Skin of body (tissue), 2 donors: ENCODE data around the gene LRRC4C. TPM values are rescaled to one million over a fixed set of nuclear protein-coding genes. Genes with fewer than 3 reads are reported as not detected.

Experiments used
- DNase-seq: peaks from one replicate; lab custom pipeline; 2025; lab: John Stamatoyannopoulos, UW
- total RNA-seq: library from RNA; depleted of rRNA; stranded (reverse); fragments of >200 nt; gene quantifications from one replicate; pipeline ENCODE4 v1.2.3, GENCODE V29; 2014

The LRRC4C gene
- total RNA-seq, 1 donor from 2014 or later = 4.2 TPM

GRCh38 chr11:41254966-41255365, 204.5 kb downstream of the LRRC4C start:
- no peak for DNase-seq

- peak; percentile 45 for DNase-seq
These were observed 209.0 kb downstream of the LRRC4C start for GRCh38 chr11:41250408-41250935.

GRCh38 chr11:41247621-41248020, 211.8 kb downstream of the LRRC4C start:
- DNase-seq = no peak

GRCh38 chr11:41246399-41246745, 213.1 kb downstream of the LRRC4C start:
- DNase-seq = no peak

- DNase-seq = no peak
These were observed 213.6 kb downstream of the LRRC4C start for GRCh38 chr11:41245704-41246398.

GRCh38 chr11:41245184-41245583, 214.3 kb downstream of the LRRC4C start:
- DNase-seq = no peak

- DNase-seq = no peak
These were observed 222.1 kb downstream of the LRRC4C start for GRCh38 chr11:41237382-41237781.

GRCh38 chr11:41235668-41236067, 223.8 kb downstream of the LRRC4C start:
- no peak for DNase-seq

GRCh38 chr11:41225856-41226633, 233.4 kb downstream of the LRRC4C start:
- no peak for DNase-seq

- no peak for DNase-seq
These were observed 237.2 kb downstream of the LRRC4C start for GRCh38 chr11:41222236-41222635.

- no peak for DNase-seq
These were observed 253.1 kb downstream of the LRRC4C start for GRCh38 chr11:41206388-41206787.

- no peak for DNase-seq
These were observed 258.3 kb downstream of the LRRC4C start for GRCh38 chr11:41201156-41201555.

GRCh38 chr11:41190437-41191082, 268.9 kb downstream of the LRRC4C start:
- no peak for DNase-seq

- no peak for DNase-seq
These were observed 269.6 kb downstream of the LRRC4C start for GRCh38 chr11:41189701-41190436.

- no peak for DNase-seq
These were observed 281.7 kb downstream of the LRRC4C start for GRCh38 chr11:41177791-41178190.

- peak; percentile 11 for DNase-seq
These were observed 284.0 kb downstream of the LRRC4C start for GRCh38 chr11:41175304-41175972.

GRCh38 chr11:41146326-41146725, 313.1 kb downstream of the LRRC4C start:
- DNase-seq = no peak

- DNase-seq = no peak
These were observed 314.0 kb downstream of the LRRC4C start for GRCh38 chr11:41145420-41145819.

GRCh38 chr11:41134971-41135370, 324.5 kb downstream of the LRRC4C start:
- peak; percentile 4 for DNase-seq

- no peak for DNase-seq
These were observed 326.4 kb downstream of the LRRC4C start for GRCh38 chr11:41133023-41133422.

GRCh38 chr11:41121600-41121999, 337.9 kb downstream of the LRRC4C start:
- DNase-seq = no peak
